GM21825 (cell line): ENCODE results near the gene BACE1.
"Not testable (repeated sequence)": the region's sequence is repeated elsewhere in the genome, so short reads cannot be mapped to it uniquely, and the experiment has no call there.

Source experiments
- ATAC-seq: cut with Tn5 transposase; IDR thresholded peaks from one replicate; pipeline ENCODE4 v1.9.1; 2021; ENCODE audit warnings: mild to moderate bottlenecking, moderate library complexity; ENCODE audit not compliant: unreplicated experiment

The BACE1 gene

GRCh38 chr11:117316197-117316961 is at the start of gene BACE1:
BACE1 (minus strand) TSS chr11:117316256; CDS start chr11:117315795, 461 bp downstream.
- no peak for ATAC-seq

GRCh38 chr11:117361432-117361831 is 45.4 kb upstream of the BACE1 start:
- no peak for ATAC-seq

GRCh38 chr11:117356126-117356890 is 40.3 kb upstream of the BACE1 start:
- no peak for ATAC-seq

DNA sequence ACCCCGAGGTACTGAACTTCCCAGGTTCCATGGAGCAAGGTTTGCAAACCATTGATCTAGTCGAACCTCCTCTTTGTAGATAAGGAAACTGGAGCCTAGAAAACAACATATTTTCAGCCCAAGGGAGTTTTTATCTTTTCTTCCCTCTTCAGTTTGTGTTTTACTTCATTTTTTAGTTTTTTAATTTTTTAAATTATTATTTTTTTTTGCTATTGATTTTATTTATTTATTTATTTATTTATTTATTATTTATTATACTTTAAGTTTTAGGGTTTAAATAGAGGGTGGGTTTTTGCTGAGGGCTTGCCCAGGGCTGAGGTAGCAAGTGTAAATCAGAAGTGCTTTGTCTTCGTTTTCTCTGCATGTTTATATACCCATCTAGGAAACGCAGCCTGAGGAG is 38.5 kb upstream of the BACE1 start:
- ATAC-seq, result no peak

DNA sequence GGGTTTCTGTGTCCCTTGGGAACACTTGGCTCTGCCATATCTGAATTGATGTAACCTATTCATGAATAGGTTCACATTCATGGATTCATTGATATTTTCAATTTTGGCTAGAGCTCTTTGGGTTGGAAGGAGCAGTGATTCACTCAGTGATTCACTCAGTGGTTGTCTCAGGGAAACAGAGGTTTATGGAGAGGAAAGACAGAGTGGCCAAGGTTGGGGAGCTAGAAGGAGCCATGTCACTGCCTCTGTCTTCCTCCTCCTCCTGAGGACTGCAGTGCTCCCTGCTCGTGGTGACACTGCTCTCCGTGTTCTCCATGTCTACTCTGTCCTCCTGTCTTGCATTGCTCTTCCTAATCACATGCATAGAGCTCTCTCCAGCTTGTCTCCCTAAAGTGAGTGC is 29.0 kb upstream of the BACE1 start:
- no peak for ATAC-seq

DNA sequence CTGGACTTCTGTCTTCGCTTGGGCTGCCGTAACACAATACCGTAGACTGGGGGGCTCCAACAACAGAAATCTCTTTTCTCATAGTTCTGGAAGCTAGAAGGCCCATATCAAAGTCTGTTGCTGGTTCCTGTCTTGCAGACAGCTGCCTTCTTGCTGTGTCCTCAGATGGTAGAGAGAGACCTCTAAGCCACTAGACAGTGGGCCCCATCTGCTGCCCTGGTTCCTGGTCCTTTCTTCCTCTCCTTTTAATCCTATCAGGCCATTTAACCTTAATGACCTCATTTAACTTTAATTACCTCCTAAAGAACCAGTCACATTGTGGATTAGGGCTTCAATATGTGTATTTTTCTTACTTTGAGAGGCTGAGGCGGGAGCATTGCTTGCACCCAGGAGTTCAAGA is 21.0 kb upstream of the BACE1 start:
- no peak for ATAC-seq

DNA sequence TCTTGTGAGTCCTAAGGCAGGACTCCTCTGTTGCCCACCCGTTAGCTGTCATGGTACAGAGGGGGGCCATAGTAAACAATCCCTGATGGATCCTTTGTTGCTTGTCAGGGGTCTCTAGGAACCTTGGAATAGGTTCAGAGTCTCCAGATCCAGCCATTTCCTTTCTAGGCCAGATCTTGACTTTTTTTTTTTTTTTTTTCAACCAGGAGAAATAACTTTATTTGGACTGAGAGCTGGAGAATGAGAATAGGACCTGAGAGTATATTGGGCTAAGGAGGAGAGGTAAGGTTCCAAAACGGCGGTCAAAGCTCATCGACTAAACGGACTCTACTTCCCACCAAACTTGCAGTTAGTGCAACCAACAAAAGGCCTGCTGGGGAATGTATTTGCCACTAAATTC is 19.3 kb upstream of the BACE1 start:
- no peak for ATAC-seq

GRCh38 chr11:117334896-117335295 is 18.8 kb upstream of the BACE1 start:
- ATAC-seq, result no peak

DNA sequence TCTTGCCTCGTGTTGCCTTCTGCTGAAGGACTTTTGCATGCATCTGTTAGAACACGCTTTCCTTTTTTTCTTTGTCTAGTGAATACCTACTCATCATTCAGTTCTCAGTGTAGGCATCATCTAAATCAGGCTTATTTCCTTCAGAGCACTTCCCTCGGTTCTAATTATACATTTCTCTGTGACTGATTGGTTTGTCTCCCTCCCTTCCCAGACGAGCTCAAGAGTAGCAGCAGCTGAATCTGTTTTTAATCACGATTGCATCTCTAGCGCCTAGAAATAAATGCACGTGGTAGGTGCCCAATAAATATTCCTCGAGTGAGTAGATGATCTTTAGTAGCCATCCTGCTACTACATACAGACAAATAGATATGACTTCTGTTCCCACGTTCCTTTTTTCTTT is 17.9 kb upstream of the BACE1 start:
- no peak for ATAC-seq

DNA sequence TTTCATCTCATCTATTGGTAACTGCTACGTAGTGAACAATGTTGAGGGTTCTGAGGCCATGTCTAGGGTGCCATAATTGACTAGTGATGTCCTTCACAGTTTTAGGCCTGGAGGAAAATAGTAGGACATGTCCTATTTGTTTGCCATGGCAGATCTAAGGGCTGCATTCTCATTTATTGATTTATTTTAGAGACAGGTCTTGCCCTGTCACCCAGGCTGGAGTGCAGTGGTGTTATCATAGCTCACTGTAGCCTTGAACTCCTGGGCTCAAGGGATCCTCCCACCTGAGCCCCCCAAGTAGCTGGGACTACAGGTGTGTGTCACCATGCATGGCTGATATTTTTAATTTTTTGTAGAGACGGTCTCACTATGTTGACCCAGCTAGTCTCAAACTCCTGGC is 16.8 kb upstream of the BACE1 start:
- no peak for ATAC-seq

- ATAC-seq, result no peak
These were observed 12.4 kb upstream of the BACE1 start for GRCh38 chr11:117328375-117329010.

DNA sequence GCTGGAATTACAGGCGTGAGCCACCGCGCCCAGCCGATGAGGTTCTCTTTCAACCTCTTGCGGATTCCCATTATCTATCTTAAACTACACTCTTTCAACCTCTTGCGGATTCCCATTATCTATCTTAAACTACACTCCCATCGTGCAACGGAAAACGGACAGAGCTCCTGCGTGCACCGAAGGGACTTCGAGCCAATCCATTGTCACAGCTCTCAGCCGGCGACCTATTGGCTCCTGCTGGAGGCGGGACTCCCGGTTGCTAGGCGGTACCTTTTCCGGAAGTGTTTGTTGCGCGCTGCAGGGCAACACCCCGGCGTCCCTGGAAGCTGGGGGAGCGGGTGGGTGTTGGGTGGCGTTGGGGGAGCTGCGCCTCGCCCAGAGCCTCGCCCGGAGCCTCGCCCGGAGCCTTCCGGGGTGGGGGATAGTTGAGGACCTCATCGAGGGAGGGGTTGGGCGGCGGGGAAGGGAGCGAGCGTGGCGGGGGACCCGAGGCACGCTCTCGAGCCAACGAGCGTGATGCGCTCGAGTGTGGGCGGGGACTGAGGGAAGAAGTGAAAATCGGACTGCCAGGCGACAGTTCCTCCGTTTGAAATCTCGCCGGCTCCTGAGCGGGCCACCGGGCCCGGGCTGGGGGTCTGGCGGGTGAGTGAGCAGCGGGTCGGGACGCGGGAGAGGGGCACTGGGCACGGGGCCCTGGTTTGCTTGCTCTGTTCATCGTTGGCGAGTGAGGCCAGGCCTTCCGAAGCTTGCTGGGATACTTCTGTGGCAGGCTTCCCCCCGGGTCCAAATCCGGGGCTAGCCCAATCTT is 11.7 kb upstream of the BACE1 start, which contains the start of gene CEP164:
CEP164 (plus strand) TSS at position 288 of the 808 bp plus-strand sequence. CDS start 10,733 bp downstream, outside the sequence.
- ATAC-seq, result peak; percentile 95

GRCh38 chr11:117327255-117327566 is 11.2 kb upstream of the BACE1 start:
- ATAC-seq, result not testable (repeated sequence)

GRCh38 chr11:117319214-117319840 is 3.3 kb upstream of the BACE1 start:
- no peak for ATAC-seq

- ATAC-seq, result no peak
These were observed 2.7 kb upstream of the BACE1 start for GRCh38 chr11:117318738-117319137.

- ATAC-seq, result no peak
These were observed 515 bp downstream of the BACE1 start for GRCh38 chr11:117315285-117316196.

DNA sequence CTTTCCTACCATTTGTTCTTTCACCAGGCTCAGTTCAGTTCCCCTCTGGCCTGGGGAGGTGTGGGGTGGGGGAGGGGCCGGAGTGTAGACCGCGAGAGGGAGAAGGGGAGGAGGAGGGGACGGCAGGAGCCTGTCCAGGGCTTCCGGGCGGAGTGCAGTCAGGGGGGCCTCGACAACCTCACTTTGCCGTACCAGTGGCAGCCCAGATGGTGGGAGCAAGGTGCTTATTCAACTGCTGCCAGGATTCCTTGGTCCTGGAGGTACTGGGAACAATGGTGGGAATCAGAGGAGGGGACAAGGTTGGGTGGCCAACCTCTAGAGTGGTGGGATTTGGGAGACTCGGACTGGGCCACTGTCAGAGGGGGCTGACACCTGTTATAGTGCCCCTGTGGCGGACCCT is 1.2 kb downstream of the BACE1 start:
- ATAC-seq, result no peak

GRCh38 chr11:117313828-117314768 is 2.0 kb downstream of the BACE1 start:
- no peak for ATAC-seq
